ENCODE data around the gene HS6ST1. TPM values are rescaled to one million over a fixed set of nuclear protein-coding genes. Genes with fewer than 3 reads are reported as not detected.

Gene HS6ST1
- total RNA-seq, 1 experiment from 2014 or later: 63.3 TPM

GRCh38 chr2:128298286-128298685 is 20.4 kb downstream of the HS6ST1 start:
- Histone ChIP-seq H3K9me3 (ENCODE audit: low read depth, low read length, poor library complexity, severe bottlenecking) (no peaks in the 10 kb centered on the region), H3K27me3 (replicated peaks; ENCODE audit: insufficient read depth, low read depth, low read length, poor library complexity) (no peaks in the 10 kb centered on the region), H3K27ac (ENCODE audit: low read depth, low read length, poor library complexity, severe bottlenecking) (no peak overlapping the region), H3K4me1 (ENCODE audit: insufficient read depth, low read length, poor library complexity, severe bottlenecking) (peaks cover 6% of the 10 kb centered on the region), H3K4me3 (ENCODE audit: low read depth, low read length, poor library complexity, severe bottlenecking) (no peak overlapping the region), H3K36me3 (ENCODE audit: insufficient read depth, low read length, poor library complexity, severe bottlenecking) (no peaks in the 10 kb centered on the region)
- no peak for DNase-seq (ENCODE audit: low spot score)
- no peak for TF ChIP-seq EZH2 (IDR thresholded peaks at IDR 0.05; ENCODE audit: borderline replicate concordance, low read depth, low read length, poor library complexity, severe bottlenecking)
- no peak for TF ChIP-seq CTCF (conservative IDR thresholded peaks at IDR 0.05; ENCODE audit: low read depth, low read length)
- BruUV-seq (replicated peaks): no TSS peak
- intact Hi-C loops (cut with micrococcal nuclease; ENCODE audit: unreplicated experiment): no loop called here
- ChIA-PET POLR2A (ENCODE audit: low non-redundant PET) (no interaction called here), CTCF (no interaction called here)

DNA sequence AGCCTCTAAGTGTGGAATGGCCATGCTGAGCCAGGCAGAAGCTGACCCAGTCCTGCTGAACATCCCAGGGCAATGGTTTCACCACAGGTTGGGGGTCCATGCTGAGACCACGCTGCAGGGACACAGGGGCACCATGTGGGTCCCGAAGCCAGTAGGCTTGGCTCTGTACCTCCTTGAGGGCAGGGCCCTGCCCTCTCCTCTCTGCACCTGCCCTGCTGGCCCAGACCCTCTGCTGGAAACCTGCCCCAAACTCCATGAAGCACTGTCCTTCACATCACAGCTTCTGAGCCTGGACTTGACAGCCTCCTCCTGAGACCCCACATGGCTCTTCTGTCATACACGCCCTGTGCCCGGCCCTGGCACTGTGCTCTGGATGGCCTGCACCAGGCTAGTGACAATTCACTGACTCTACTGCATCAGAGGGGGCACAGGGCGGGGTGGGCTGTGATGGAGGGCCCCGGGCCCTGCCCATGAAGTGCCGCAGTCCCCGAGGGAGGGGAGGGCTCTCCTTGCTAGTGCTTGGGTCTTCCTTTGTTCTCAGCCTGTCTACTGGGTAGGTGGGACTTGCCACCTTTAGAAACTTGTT is 24.7 kb downstream of the HS6ST1 start:
- no peaks in the 10 kb centered on the region for H3K36me3 ChIP-seq (ENCODE audit: insufficient read depth, low read length, poor library complexity, severe bottlenecking)
- no peak overlapping the region for H3K4me3 ChIP-seq (ENCODE audit: low read depth, low read length, poor library complexity, severe bottlenecking)
- H3K27me3 ChIP-seq (replicated peaks; ENCODE audit: insufficient read depth, low read depth, low read length, poor library complexity): no peaks in the 10 kb centered on the region
- H3K27ac ChIP-seq (ENCODE audit: low read depth, low read length, poor library complexity, severe bottlenecking): peak overlapping the region; percentile 71
- peaks cover 3% of the 10 kb centered on the region for H3K9me3 ChIP-seq (ENCODE audit: low read depth, low read length, poor library complexity, severe bottlenecking)
- no peak for TF ChIP-seq CTCF (conservative IDR thresholded peaks at IDR 0.05; ENCODE audit: low read depth, low read length)
- no peak for TF ChIP-seq EZH2 (IDR thresholded peaks at IDR 0.05; ENCODE audit: borderline replicate concordance, low read depth, low read length, poor library complexity, severe bottlenecking)
- BruUV-seq (replicated peaks): no TSS peak
- POLR2A ChIA-PET (ENCODE audit: low non-redundant PET): no interaction called here
- CTCF ChIA-PET: no interaction called here
- peaks cover 27% of the 10 kb centered on the region for H3K4me1 ChIP-seq (ENCODE audit: insufficient read depth, low read length, poor library complexity, severe bottlenecking)
- intact Hi-C loops (cut with micrococcal nuclease; ENCODE audit: unreplicated experiment): no loop called here
- no peak for DNase-seq (ENCODE audit: low spot score)

DNA sequence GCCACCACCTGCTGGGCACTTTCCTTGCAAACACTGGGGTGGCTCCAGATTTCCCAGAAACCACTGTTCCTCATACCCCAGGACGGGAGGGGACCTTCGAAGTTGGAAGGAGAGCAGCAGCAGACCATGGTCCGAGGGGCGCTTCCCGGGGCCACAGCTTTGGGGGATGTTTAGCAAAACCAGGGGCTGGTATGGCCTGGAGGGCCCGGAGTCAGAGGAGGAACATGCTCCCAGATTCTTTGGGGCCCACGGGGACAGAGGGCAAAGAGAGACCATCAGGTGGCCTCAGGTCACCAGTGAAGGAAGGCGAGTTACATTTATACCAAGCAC is 25.3 kb downstream of the HS6ST1 start:
- Histone ChIP-seq H3K9me3 (ENCODE audit: low read depth, low read length, poor library complexity, severe bottlenecking) (peaks cover 3% of the 10 kb centered on the region), H3K4me3 (ENCODE audit: low read depth, low read length, poor library complexity, severe bottlenecking) (no peak overlapping the region), H3K27me3 (replicated peaks; ENCODE audit: insufficient read depth, low read depth, low read length, poor library complexity) (no peaks in the 10 kb centered on the region), H3K4me1 (ENCODE audit: insufficient read depth, low read length, poor library complexity, severe bottlenecking) (peaks cover 32% of the 10 kb centered on the region), H3K36me3 (ENCODE audit: insufficient read depth, low read length, poor library complexity, severe bottlenecking) (no peaks in the 10 kb centered on the region), H3K27ac (ENCODE audit: low read depth, low read length, poor library complexity, severe bottlenecking) (peak overlapping the region; percentile 71)
- POLR2A ChIA-PET (ENCODE audit: low non-redundant PET): no interaction called here
- intact Hi-C loops (cut with micrococcal nuclease; ENCODE audit: unreplicated experiment): no loop called here
- CTCF ChIA-PET: no interaction called here
- TF ChIP-seq CTCF (conservative IDR thresholded peaks at IDR 0.05; ENCODE audit: low read depth, low read length) (0 out of 2 replicates have a peak, but pooled peaks have one; percentile 22), EZH2 (IDR thresholded peaks at IDR 0.05; ENCODE audit: borderline replicate concordance, low read depth, low read length, poor library complexity, severe bottlenecking) (no peak)
- no TSS peak for BruUV-seq (replicated peaks)
- no peak for DNase-seq (ENCODE audit: low spot score)

Data from A673 (cell line).